HG03280 (cell line): ENCODE measurements around the gene THSD7A.

ENCODE experiments used
- ATAC-seq: cut with Tn5 transposase; IDR thresholded peaks from one replicate; pipeline ENCODE4 v1.9.1; 2021; ENCODE audit warnings: mild to moderate bottlenecking, moderate library complexity; ENCODE audit not compliant: unreplicated experiment

Gene THSD7A

GRCh38 chr7:11587814-11588213, 244.2 kb downstream of the THSD7A start:
- no peak for ATAC-seq

GRCh38 chr7:11587048-11587447, 244.9 kb downstream of the THSD7A start:
- no peak for ATAC-seq

- ATAC-seq: no peak
These were observed 247.5 kb downstream of the THSD7A start for GRCh38 chr7:11584406-11585031.

GRCh38 chr7:11579141-11579540, 252.9 kb downstream of the THSD7A start:
- ATAC-seq: no peak

GRCh38 chr7:11576310-11576709, 255.7 kb downstream of the THSD7A start:
- ATAC-seq: no peak

- no peak for ATAC-seq
These were observed 258.8 kb downstream of the THSD7A start for GRCh38 chr7:11573128-11573750.

GRCh38 chr7:11570922-11571550, 261.0 kb downstream of the THSD7A start:
- ATAC-seq: no peak

GRCh38 chr7:11570205-11570604, 261.8 kb downstream of the THSD7A start:
- ATAC-seq: no peak

GRCh38 chr7:11567571-11567970, 264.4 kb downstream of the THSD7A start:
- ATAC-seq: no peak

- peak; percentile 99 for ATAC-seq
These were observed 274.4 kb downstream of the THSD7A start for GRCh38 chr7:11557627-11558026.

GRCh38 chr7:11552676-11553296, 279.2 kb downstream of the THSD7A start:
- ATAC-seq: no peak

GRCh38 chr7:11551470-11551869, 280.5 kb downstream of the THSD7A start:
- no peak for ATAC-seq

- no peak for ATAC-seq
These were observed 283.5 kb downstream of the THSD7A start for GRCh38 chr7:11548532-11548931.

- ATAC-seq: no peak
These were observed 290.7 kb downstream of the THSD7A start for GRCh38 chr7:11541330-11541729.

- ATAC-seq: no peak
These were observed 291.7 kb downstream of the THSD7A start for GRCh38 chr7:11540271-11540761.

- ATAC-seq: no peak
These were observed 292.1 kb downstream of the THSD7A start for GRCh38 chr7:11539853-11540252.

GRCh38 chr7:11538751-11539299, 293.2 kb downstream of the THSD7A start:
- no peak for ATAC-seq

- ATAC-seq: no peak
These were observed 298.7 kb downstream of the THSD7A start for GRCh38 chr7:11533229-11533820.

- ATAC-seq: no peak
These were observed 302.6 kb downstream of the THSD7A start for GRCh38 chr7:11529382-11529781.

GRCh38 chr7:11527707-11528106, 304.3 kb downstream of the THSD7A start:
- no peak for ATAC-seq
